HAP-1 (cell line): ENCODE results near the gene PHACTR1.
A peak's percentile ranks its signal among the peaks of the same experiment; 100 is the strongest.

Experiments
- DNase-seq, 2 experiments: peaks; one replicate each; pipeline ENCODE4 v3.0.0-alpha.2; 2016 to 2020; ENCODE audit warnings: low spot score in 2 of 2
- H3K27me3 ChIP-seq: fragments of 250-450 bp; sonication (Bioruptor Pico); 2 replicates; pipeline ENCODE4 v1.5.1; 2020; ENCODE audit warnings: low read depth, mild to moderate bottlenecking, moderate library complexity
- H3K36me3 ChIP-seq: fragments of 250-450 bp; sonication (Bioruptor Pico); replicated peaks from 2 replicates; pipeline ENCODE4 v1.5.1; 2020; ENCODE audit warnings: mild to moderate bottlenecking
- H3K4me1 ChIP-seq: fragments of 250-450 bp; sonication (Bioruptor Pico); 2 replicates; pipeline ENCODE4 v1.5.1; 2020; ENCODE audit warnings: mild to moderate bottlenecking
- H3K4me3 ChIP-seq: fragments of 250-450 bp; sonication (Bioruptor Pico); 2 replicates; pipeline ENCODE4 v1.5.1; 2020; ENCODE audit warnings: mild to moderate bottlenecking, moderate library complexity
- H3K9me3 ChIP-seq: fragments of 250-450 bp; sonication (Bioruptor Pico); 2 replicates; pipeline ENCODE4 v1.5.1; 2020; ENCODE audit warnings: mild to moderate bottlenecking, moderate library complexity
- in situ Hi-C: fragments of 300-500 bp; cut with MboI; formaldehyde crosslinking; loops from 3 replicates; pipeline ENCODE4 v1.14.3; 2020; ENCODE audit warnings: low sequenced_read_pairs, inconsistent platforms, mixed read lengths

The PHACTR1 gene

DNA sequence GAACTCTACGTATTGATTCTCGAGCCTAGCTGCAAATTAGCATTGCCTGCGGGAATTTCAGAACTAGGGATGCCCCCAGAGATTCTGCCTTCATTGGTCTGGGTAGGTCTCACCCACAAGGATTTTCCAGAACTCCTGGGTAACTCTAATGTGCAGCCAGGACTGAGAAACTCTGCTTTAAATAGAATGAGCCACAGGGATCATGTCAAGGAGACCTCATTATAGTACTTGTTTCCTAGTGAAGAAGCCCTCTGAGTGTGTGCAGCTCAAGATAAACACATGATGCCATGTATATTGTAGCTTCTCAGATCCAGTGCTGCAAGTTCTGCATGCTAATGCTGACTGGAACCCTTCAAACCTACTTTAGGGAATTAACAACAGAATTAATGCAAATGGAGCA lies 179.2 kb downstream of the PHACTR1 start:
- Histone ChIP-seq H3K4me1 (no peaks in the 10 kb centered on the region), H3K4me3 (no peak overlapping the region), H3K27me3 (no peaks in the 10 kb centered on the region), H3K9me3 (0 out of 2 replicates have a peak, but pooled peaks cover 3% of the 10 kb centered on the region), H3K36me3 (no peaks in the 10 kb centered on the region)
- no peak for DNase-seq
- in situ Hi-C loops, result loop anchor here (25.0 kb wide), 1 partner anchor 1258 kb away; no protein-coding TSS in a partner anchor

- Histone ChIP-seq H3K9me3 (0 out of 2 replicates have a peak, but pooled peaks cover 3% of the 10 kb centered on the region), H3K4me3 (no peak overlapping the region), H3K27me3 (no peaks in the 10 kb centered on the region), H3K36me3 (no peaks in the 10 kb centered on the region), H3K4me1 (no peaks in the 10 kb centered on the region)
- in situ Hi-C loops, result loop anchor here (25.0 kb wide), 1 partner anchor 1259 kb away; no protein-coding TSS in a partner anchor
- no peak for DNase-seq
These were observed 179.7 kb downstream of the PHACTR1 start for GRCh38 chr6:12896208-12896733.

GRCh38 chr6:12898603-12899002 lies 182.0 kb downstream of the PHACTR1 start:
- Histone ChIP-seq H3K36me3 (no peaks in the 10 kb centered on the region), H3K27me3 (no peaks in the 10 kb centered on the region), H3K4me1 (no peaks in the 10 kb centered on the region), H3K9me3 (no peaks in the 10 kb centered on the region), H3K4me3 (no peak overlapping the region)
- in situ Hi-C loops, result loop anchor here (25.0 kb wide), 1 partner anchor 1261 kb away; no protein-coding TSS in a partner anchor
- DNase-seq, result no peak

- no peaks in the 10 kb centered on the region for H3K27me3 ChIP-seq
- H3K4me3 ChIP-seq, result no peak overlapping the region
- no peaks in the 10 kb centered on the region for H3K4me1 ChIP-seq
- no peak for DNase-seq
- no peaks in the 10 kb centered on the region for H3K36me3 ChIP-seq
- in situ Hi-C loops, result loop anchor here (25.0 kb wide), 1 partner anchor 1262 kb away; no protein-coding TSS in a partner anchor
- H3K9me3 ChIP-seq, result no peaks in the 10 kb centered on the region
These were observed 182.7 kb downstream of the PHACTR1 start for GRCh38 chr6:12899046-12899833.

DNA sequence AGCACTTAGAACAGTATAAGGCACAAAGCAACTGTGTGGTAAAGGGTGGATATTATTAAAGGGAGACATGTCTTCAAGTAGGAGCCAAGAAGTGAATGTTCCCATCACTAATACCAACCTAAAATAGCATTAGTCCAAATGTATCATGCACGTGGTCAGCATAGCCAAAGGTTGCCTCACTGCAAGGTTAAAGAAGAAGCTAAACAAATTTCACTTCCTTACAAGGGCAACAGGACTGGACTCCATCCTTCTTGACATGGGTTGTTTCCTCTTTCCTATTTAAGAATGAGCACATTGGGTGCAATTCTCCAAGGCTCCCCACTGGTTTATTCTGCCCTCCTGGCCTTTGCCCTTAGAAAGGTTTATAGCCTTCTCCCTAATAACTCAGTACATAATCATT lies 186.7 kb downstream of the PHACTR1 start:
- Histone ChIP-seq H3K4me3 (no peak overlapping the region), H3K27me3 (no peaks in the 10 kb centered on the region), H3K36me3 (no peaks in the 10 kb centered on the region), H3K9me3 (no peaks in the 10 kb centered on the region), H3K4me1 (no peaks in the 10 kb centered on the region)
- in situ Hi-C loops, result no loop called here
- DNase-seq, result no peak

DNA sequence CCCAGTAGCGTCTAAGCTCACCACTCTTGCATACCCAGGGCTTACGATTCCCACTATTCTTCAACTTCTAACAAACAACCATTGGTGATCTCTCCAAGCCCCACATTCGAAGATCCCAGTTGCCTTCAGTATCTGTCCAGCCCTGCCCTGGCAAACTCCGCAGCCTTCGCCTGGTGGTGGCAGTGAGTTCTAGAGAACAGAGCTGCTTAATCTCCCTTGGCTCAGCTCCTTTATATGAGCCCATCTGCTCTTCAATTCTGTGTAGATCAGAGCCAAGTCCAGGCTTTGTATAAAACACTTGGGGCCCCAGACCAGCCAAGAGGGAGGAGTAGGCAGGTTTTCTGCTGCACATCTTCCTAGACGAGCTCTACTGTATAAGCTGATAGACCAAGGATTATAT lies 193.3 kb downstream of the PHACTR1 start:
- in situ Hi-C loops, result no loop called here
- no peaks in the 10 kb centered on the region for H3K9me3 ChIP-seq
- H3K4me1 ChIP-seq, result 0 out of 2 replicates have a peak, but pooled peaks cover 2% of the 10 kb centered on the region
- H3K4me3 ChIP-seq, result no peak overlapping the region
- no peak for DNase-seq
- no peaks in the 10 kb centered on the region for H3K27me3 ChIP-seq
- H3K36me3 ChIP-seq, result no peaks in the 10 kb centered on the region

DNA sequence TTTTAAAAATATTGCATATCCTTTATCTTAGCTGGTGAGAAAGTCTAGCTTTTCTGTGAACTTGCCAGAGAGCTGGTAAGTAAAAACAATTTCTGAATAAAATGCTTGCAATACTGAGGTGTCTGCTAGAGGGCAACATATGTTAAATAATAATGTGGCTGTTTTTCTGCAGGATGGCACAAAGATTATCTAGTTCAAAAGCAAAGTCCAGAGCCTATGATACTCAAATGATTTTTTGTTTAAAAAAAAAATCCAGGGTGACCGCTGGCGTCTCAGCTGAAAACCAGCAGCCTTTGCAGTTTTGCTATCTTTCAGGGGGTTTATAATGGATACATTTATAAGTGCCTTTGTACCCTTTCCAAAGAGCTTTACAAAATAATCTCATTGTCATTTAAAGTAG lies 194.9 kb downstream of the PHACTR1 start:
- H3K4me1 ChIP-seq, result 0 out of 2 replicates have a peak, but pooled peaks cover 2% of the 10 kb centered on the region
- no peaks in the 10 kb centered on the region for H3K36me3 ChIP-seq
- H3K27me3 ChIP-seq, result no peaks in the 10 kb centered on the region
- in situ Hi-C loops, result no loop called here
- DNase-seq, result peak; percentile 11 to 52
- no peak overlapping the region for H3K4me3 ChIP-seq
- no peaks in the 10 kb centered on the region for H3K9me3 ChIP-seq

DNA sequence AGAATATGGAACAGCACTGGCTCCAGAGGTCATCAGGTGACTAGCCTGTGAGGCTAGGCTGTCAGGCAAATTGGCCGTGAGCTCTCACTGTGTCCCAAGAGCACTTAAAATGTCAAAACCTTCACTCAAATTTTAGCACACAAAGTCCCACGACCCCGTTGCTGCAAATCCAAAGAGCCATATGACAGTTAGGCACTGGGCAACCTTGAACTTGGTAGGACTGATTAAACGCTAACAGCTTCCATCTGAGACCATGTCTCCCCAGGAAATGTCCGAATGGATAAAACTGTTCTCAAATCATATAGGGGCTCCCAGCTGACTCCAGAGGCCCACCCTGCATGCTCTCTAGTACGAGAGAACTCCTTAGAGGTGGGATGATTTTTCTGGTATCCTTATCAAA lies 196.6 kb downstream of the PHACTR1 start:
- in situ Hi-C loops, result no loop called here
- Histone ChIP-seq H3K4me1 (0 out of 2 replicates have a peak, but pooled peaks cover 2% of the 10 kb centered on the region), H3K27me3 (no peaks in the 10 kb centered on the region), H3K4me3 (no peak overlapping the region), H3K36me3 (no peaks in the 10 kb centered on the region), H3K9me3 (no peaks in the 10 kb centered on the region)
- no peak for DNase-seq

DNA sequence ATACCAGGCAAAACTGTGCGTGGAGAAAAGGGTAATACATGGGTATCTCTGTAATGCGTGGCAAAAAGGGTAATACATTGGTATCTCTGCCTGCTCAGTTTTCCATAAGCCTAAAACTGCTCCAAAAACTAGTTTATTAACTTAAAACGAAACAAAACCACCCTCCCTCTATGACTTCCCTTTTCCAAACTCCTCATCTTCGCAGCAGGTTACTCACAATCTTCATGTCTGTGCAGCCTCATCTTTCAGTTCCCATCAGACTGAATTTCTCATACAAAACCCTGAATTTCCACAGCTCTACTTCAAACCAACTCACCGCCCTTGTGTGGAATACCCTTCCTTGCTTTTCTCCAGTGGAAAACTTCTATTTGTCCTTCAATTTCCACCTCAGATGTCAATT lies 199.4 kb downstream of the PHACTR1 start:
- H3K36me3 ChIP-seq, result no peaks in the 10 kb centered on the region
- DNase-seq, result no peak
- no peaks in the 10 kb centered on the region for H3K9me3 ChIP-seq
- no peak overlapping the region for H3K4me3 ChIP-seq
- in situ Hi-C loops, result no loop called here
- 0 out of 2 replicates have a peak, but pooled peaks cover 2% of the 10 kb centered on the region for H3K4me1 ChIP-seq
- no peaks in the 10 kb centered on the region for H3K27me3 ChIP-seq

DNA sequence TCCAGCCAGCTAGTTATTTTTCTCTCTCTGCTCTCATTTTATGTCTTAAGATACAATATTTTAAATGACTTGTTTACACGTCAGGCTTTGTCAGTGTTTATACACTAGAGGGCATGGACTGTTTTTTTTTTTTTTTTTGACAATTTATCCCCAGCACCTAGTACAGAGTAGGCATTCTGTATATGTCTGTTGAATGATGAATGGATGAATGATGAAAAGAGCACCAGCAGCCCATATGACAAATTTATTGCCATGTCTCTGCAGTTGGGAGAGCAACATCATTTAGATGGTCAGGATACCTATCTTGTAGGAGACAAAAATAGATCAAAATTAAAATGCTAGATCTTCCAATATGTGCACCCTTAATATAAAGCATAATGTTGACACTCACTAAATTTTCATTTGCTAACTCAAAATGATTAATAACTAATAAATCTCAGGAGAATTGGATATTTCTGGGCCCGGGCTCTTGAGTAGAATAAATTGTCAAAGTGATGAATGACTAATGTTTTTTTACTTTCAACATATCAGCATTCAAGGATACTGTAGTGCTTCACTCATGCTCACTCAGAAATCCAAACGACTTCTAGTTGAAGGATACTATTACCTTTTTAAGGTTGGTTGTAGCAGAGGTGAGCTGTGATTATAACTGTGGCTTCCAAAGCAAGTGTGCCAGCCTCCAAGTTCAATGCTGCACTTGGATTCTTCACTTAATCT lies 200.0 kb downstream of the PHACTR1 start:
- in situ Hi-C loops, result no loop called here
- Histone ChIP-seq H3K9me3 (no peaks in the 10 kb centered on the region), H3K4me3 (no peak overlapping the region), H3K27me3 (no peaks in the 10 kb centered on the region), H3K4me1 (0 out of 2 replicates have a peak, but pooled peaks cover 2% of the 10 kb centered on the region), H3K36me3 (no peaks in the 10 kb centered on the region)
- no peak for DNase-seq

DNA sequence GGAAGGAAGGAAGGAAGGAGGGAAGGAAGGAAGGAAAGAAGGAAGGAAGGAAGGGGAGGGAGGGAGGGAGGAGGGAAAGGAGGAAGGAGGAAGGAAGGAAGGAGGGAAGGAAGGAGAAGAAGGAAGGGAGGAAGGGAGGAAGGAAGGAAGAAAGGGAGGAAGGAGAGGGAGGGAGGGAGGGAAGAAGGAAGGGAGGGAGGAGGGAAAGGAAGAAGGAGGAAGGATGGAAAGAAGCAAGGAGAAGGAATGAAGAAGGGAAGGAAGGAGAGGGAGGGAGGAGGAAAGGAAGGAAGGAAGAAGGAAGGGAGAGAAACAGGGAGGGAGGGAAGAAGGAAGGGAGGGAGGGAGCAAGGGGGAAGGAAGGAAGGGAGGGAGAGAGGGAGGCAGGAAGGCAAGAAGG lies 204.9 kb downstream of the PHACTR1 start:
- H3K9me3 ChIP-seq, result no peaks in the 10 kb centered on the region
- H3K4me3 ChIP-seq, result no peak overlapping the region
- no peaks in the 10 kb centered on the region for H3K4me1 ChIP-seq
- DNase-seq, result no peak
- no peaks in the 10 kb centered on the region for H3K27me3 ChIP-seq
- no peaks in the 10 kb centered on the region for H3K36me3 ChIP-seq
- in situ Hi-C loops, result no loop called here

- H3K9me3 ChIP-seq, result no peaks in the 10 kb centered on the region
- H3K4me3 ChIP-seq, result no peak overlapping the region
- no peaks in the 10 kb centered on the region for H3K27me3 ChIP-seq
- no peaks in the 10 kb centered on the region for H3K36me3 ChIP-seq
- in situ Hi-C loops, result no loop called here
- H3K4me1 ChIP-seq, result no peaks in the 10 kb centered on the region
- no peak for DNase-seq
These were observed 207.2 kb downstream of the PHACTR1 start for GRCh38 chr6:12923644-12924235.

GRCh38 chr6:12924911-12925310 lies 208.3 kb downstream of the PHACTR1 start:
- in situ Hi-C loops, result no loop called here
- H3K9me3 ChIP-seq, result no peaks in the 10 kb centered on the region
- no peak for DNase-seq
- H3K4me1 ChIP-seq, result no peaks in the 10 kb centered on the region
- H3K4me3 ChIP-seq, result no peak overlapping the region
- no peaks in the 10 kb centered on the region for H3K27me3 ChIP-seq
- no peaks in the 10 kb centered on the region for H3K36me3 ChIP-seq
